NOMO-1 treated with DMSO at 0.1 percent for 48 hours (cell line): ENCODE results near the gene DMBT1.

Source experiments
- DNase-seq: peaks from one replicate; lab custom pipeline; 2025; ENCODE audit not compliant: unreplicated experiment; lab: John Stamatoyannopoulos, UW

Gene DMBT1

DNA sequence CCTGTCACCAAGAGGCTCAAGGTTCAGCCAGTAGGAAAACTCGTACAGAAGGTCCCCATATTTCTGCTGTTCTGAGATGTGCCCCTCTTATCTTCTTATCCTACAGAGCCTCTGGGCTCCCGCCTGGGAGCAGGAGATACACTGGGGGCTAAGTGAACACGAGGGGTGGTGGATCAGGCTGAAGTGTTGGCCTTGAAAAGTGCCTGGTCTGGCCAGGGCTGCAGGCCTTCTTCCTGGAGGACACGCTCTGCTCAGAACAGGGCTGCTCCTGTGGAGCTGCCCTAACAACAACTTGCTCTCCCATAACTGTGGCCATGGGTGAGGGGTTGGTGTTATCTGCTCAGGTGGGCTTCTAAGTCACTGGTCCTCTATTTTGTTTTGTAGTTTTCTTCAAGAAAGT lies 105.4 kb downstream of the DMBT1 start:
- DNase-seq = no peak

DNA sequence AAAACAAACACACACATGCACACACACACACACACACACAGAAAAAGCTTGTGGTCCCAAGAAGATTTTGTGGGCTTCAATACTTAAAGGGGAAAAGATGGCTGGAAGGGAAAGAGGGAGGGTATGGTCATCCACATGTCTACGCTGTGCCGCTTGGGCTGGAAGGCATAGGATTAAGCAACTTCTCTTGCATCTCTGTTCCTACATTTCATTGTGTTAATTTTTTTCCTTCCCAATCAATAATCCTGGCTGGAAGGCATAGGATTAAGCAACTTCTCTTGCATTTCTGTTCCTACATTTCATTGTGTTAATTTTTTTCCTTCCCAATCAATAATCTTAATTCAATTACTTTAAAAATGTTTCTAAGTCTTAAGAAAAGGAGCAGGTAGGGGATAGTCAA lies 108.5 kb downstream of the DMBT1 start:
- no peak for DNase-seq

DNA sequence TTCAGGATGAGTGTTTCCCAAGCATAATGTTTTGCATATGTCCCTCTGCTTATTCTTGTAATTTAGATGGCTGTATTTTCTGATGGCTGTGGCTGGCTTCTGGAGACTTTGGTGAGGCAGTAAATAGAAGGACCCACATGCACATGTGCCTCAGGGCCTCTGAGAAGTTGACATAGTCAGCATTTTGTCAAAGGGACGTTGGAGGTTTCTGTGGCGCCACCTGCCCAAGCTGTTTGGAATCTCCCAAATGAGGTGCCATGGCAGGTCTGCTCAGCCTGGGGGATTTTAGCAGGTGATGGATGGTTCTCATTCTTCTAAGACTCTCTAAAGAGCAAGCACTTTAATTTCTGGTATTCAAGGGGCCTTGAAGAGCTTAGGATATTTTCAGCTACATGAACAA lies 109.3 kb downstream of the DMBT1 start:
- DNase-seq = no peak

DNA sequence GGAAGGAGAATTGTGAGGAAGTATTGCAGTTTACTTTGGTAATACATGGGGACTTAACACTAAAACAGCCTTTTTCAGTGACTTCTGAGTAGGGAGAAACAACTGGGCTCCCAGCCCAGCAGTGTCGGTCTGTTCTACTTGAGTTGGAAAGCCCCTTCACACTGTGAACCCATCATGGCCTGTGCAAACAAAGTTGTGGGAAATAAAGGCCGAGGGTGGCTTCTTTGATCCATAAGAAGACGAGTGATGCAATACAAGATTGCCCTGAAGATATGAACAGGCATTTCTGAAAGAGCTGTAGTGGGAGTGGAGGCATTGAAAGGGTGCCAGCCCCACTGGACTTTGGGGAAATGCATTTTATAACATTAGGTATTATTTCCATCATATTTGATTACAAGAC lies 110.8 kb downstream of the DMBT1 start:
- DNase-seq = no peak

DNA sequence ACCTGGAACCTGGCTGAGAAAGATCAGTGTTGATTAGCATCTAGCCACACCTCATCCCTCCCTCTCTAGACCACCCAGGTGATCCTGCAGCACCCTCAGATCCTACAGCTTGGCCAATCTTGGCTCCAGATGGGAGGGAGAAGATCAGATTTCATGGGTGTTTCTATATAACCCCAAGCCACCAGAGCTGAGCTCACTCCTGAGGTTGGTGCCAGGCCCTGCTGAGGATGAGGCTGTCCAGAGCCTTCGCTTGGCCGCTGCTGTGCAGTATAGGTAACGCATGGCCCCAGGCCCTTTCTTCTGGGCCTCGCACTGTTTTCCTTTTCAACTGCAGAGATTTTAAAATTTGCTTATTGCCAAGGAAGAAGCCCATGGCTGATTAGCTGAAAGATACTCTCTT lies 112.1 kb downstream of the DMBT1 start:
- no peak for DNase-seq

DNA sequence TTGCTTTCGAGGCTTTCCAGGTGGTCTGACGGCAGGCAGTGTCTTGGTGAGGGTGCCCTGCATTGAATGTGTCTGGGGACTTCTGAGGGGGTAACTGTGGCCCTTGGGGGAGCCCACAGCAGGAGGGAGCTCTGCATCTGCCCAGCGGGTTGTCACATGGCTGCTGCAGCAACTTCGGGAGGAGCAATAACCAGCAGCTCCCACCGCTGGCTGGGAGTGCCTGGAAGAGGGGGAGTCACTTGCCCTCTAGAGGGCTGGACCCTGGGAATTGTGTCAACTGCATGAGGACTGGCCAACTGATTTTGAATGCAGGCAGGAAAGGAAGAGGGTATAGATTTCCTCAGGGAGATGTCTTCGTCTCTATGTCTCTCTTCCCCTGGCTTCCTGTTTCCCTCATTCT lies 112.7 kb downstream of the DMBT1 start:
- no peak for DNase-seq

DNA sequence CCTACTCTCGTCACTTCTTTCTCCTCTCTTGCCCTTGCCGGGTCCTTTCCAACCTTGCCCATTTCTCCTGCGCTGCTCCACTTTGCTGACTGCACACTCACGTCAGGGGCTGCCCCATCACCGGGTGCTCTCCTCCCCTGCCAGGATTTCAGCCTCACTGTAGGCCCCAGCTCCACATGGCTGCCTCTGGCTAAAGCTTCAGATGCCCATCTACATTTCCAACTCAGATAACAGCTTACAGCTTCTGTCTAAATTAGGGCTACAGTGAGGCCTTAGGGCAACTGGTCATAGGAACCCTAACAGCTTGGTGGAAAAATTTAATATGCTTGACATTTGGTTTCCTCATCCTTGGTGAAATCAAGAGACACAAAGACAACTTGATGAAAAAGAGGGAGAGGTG lies 113.2 kb downstream of the DMBT1 start:
- DNase-seq = no peak

DNA sequence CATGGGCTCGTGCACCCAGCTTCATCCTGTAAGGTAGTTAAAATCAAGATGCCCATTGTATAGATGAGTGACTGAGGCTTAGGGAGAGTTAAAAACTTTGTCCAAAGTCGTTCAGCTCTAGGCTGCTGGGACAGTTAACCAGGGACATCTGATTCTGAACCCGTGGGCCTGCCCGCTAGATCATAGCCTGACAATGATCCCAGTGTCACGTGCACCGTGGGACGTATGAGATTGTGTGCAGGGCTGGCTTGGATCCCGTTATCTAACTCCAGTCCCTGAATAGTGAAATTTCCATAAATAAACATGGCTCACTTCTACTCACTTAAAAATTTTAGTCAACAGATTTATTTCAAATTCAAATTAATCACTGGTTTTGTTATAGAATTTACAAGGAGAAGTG lies 114.2 kb downstream of the DMBT1 start:
- no peak for DNase-seq

DNA sequence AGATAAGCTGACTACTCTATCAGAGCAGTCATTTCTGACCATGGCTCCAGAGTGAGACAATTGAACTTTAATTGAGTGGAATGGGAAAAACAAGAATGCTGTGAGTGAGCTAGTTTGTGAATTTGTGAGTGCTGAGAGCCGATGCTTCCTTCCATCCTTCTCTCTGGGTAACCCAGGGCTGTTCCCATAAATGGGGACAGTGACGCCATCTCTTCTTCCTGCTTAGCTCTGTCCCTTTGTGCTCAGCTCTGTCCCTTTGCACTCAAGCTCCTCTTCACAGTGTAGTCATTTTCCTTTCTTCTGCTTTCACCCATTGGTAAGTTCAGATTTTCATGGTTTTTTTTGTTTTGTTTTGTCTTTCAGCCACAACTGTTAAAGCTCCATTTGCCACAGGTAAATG lies 114.7 kb downstream of the DMBT1 start:
- DNase-seq = no peak

DNA sequence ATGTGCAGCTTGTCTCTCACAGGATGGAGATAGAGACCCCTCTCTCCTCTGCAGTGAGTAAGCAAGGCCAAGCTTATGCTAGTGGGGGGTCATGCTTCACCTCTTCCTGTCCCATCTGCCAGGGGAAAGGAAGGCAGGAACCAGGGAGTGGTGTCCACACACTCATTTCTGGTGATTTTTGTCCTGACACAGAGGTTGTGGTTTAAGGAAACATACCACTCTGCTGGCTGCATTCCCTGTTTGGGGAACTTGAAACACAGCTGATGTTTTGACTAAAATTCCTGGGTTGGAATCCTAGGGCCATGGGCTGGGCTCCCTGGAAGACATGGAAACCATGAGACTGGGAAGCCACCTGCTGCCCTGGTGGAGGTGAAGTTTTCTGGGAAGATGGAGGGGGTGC lies 117.7 kb downstream of the DMBT1 start:
- DNase-seq = no peak

DNA sequence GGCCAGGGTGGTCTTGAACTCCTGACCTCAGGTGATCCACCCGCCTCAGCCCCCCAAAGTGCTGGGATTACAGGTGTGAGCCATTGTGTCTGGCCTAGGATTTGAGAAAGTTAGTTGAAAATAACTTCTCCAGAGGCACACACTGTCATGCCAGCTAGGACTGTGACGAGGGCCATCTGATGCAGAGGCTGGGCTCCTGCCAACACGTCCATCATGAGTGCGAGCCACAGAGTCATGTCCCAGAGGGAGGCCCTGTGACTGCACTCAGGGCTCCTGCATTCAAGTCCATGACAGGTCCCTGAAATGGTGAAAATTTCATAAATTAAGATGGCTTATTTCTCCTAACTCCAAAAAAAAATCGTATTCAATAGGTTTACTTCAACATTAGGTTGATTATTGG lies 122.0 kb downstream of the DMBT1 start:
- DNase-seq = no peak

DNA sequence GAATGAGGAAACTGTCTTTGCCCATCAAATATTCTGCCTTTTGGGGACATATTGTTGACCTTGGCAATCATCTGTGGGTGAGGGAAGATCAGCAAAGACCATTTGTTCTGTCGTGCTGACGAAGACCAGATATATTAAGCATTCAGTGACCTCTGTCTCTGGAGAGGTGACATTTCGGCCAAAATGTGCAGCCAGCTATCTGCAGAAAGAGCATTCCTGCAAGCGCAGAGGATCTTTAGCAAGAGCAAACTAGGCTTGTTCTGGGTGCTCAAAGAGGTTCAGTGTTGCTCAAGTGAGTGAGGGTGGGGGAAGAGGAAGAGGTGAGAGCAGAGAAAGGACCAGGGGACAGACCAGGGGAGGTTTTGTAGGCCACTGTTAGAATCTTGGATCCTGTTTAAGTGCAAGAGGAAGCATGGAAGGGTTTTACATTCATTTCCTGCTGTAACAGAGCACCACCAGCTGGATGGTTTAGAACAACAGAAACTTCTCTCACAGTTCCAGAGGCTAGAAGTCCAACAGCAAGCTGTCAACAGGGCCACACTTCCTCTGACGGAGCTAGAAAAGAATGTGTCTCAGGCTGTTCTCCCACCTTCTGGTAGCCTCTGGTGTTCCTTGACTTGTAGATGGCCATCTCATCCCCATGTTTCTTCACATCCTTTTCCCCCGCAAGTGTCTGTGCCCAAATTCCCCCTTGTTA lies 127.9 kb downstream of the DMBT1 start:
- no peak for DNase-seq

DNA sequence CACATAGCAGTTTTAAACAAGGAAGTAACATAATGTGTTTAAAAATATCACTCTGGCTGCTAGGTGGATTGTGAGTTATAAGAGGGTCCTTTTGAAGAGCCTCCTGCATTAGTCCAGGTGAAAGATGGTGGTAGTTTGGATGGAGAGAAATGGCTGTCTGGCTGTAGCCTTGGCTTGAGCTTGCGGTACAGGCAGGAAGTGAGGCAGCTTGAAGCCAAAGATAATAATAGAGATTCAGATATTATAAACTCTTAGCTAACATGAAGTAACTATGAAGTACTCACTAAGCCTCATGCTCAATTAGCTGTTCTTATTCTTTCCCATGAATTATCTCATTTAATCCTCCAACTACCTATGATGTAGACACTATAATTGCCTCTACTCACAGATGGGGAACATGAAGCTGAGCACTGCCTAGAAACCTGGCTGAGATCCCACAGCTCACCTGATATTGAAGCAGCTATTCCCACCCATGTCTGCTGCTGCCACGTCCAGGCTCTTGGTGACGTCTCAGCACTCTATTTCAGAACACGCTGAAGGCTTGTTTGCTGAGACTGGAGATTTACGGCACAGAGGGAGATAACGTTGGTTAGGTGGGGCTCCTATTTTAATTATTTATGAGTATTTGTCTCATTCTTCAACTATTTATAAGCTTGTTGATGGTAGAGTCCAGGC lies 128.7 kb downstream of the DMBT1 start:
- DNase-seq = no peak

DNA sequence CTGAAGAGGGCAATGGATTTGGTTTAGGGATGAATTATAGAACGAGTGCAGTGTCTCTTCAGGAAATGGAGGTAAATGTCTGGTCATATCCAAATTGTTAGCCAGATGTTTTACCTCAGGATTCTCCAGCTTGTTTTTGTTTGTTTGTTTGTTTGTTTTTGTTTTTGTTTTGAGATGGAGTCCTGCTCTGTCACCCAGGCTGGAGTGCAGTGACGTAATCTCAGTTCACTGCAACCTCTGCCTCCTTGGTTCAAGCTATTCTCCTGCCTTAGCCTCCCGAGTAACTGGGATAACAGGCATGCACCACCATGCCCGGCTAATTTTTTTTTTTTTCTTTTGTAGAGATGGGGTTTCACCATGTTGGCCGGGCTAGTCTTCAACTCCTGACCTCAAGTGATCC lies 132.2 kb downstream of the DMBT1 start:
- DNase-seq = no peak
